Measurements from ENCODE around the gene CRIP3. TPM values are rescaled to one million over a fixed set of nuclear protein-coding genes. Genes with fewer than 3 reads are reported as not detected.

CRIP3 gene
- total and polyA plus RNA-seq, 2 of the 13 experiments (the other 11 are each of a cell fraction or from before 2014, with no cell fraction given), result 6.3 to 9.3 TPM

- no peak for TF ChIP-seq ZBTB40 (IDR thresholded peaks at IDR 0.05)
- TF ChIP-seq ZBTB40 (CRISPR knock-in tag; IDR thresholded peaks at IDR 0.05), result peak; percentile 24; the same call in 1 of the 2 replicates
- TF ChIP-seq ZNF33A (CRISPR knock-in tag; IDR thresholded peaks at IDR 0.05; ENCODE audit: borderline replicate concordance), result no peak
- TF ChIP-seq ZKSCAN8 (CRISPR knock-in tag; IDR thresholded peaks at IDR 0.05; ENCODE audit: borderline replicate concordance), result peak; percentile 76; the same call in 1 of the 2 replicates
- TF ChIP-seq HDAC2 (CRISPR knock-in tag; IDR thresholded peaks at IDR 0.05), result peak; percentile 77
- no peak; the same call in 1 of the 2 replicates for TF ChIP-seq PITX1 (CRISPR knock-in tag; IDR thresholded peaks at IDR 0.05)
- TF ChIP-seq, protein P1, sequence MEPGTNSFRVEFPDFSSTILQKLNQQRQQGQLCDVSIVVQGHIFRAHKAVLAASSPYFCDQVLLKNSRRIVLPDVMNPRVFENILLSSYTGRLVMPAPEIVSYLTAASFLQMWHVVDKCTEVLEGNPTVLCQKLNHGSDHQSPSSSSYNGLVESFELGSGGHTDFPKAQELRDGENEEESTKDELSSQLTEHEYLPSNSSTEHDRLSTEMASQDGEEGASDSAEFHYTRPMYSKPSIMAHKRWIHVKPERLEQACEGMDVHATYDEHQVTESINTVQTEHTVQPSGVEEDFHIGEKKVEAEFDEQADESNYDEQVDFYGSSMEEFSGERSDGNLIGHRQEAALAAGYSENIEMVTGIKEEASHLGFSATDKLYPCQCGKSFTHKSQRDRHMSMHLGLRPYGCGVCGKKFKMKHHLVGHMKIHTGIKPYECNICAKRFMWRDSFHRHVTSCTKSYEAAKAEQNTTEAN (CRISPR knock-in tag; conservative IDR thresholded peaks at IDR 0.05), result no peak
- TF ChIP-seq ZNF878 (CRISPR knock-in tag; IDR thresholded peaks at IDR 0.05), result no peak
- no peak for TF ChIP-seq SMAD9 (CRISPR knock-in tag; IDR thresholded peaks at IDR 0.05)
- TF ChIP-seq SKIL (CRISPR knock-in tag; IDR thresholded peaks at IDR 0.05; ENCODE audit: borderline replicate concordance), result no peak
- no peak for TF ChIP-seq NBN (conservative IDR thresholded peaks at IDR 0.05)
- peak; percentile 73; the same call in 1 of the 2 replicates for TF ChIP-seq NFKBIZ (CRISPR knock-in tag; IDR thresholded peaks at IDR 0.05)
- TF ChIP-seq, protein P2, sequence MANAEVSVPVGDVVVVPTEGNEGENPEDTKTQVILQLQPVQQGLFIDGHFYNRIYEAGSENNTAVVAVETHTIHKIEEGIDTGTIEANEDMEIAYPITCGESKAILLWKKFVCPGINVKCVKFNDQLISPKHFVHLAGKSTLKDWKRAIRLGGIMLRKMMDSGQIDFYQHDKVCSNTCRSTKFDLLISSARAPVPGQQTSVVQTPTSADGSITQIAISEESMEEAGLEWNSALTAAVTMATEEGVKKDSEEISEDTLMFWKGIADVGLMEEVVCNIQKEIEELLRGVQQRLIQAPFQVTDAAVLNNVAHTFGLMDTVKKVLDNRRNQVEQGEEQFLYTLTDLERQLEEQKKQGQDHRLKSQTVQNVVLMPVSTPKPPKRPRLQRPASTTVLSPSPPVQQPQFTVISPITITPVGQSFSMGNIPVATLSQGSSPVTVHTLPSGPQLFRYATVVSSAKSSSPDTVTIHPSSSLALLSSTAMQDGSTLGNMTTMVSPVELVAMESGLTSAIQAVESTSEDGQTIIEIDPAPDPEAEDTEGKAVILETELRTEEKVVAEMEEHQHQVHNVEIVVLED (CRISPR knock-in tag; IDR thresholded peaks at IDR 0.05; ENCODE audit: borderline replicate concordance), result peak; percentile 26; the same call in 1 of the 2 replicates
- 0 out of 2 replicates have a peak, but pooled peaks have one; percentile 36 for TF ChIP-seq KLF9 (CRISPR knock-in tag; IDR thresholded peaks at IDR 0.05; ENCODE audit: low read depth)
- peak; percentile 35; the same call in 1 of the 2 replicates for TF ChIP-seq AHR (CRISPR knock-in tag; IDR thresholded peaks at IDR 0.05)
Observed at GRCh38 chr6:43263314-43264178, 45.1 kb downstream of the CRIP3 start (continued).
